CD1c-positive myeloid dendritic cell (primary cell): ENCODE data around the gene ATAD3B.
"Not testable (repeated sequence)": the region's sequence is repeated elsewhere in the genome, so short reads cannot be mapped to it uniquely, and the experiment has no call there.

Experiments used
- DNase-seq: peaks from one replicate; pipeline ENCODE4 v3.0.0-alpha.2; 2016; ENCODE audit errors: extremely low spot score

ATAD3B gene

DNA sequence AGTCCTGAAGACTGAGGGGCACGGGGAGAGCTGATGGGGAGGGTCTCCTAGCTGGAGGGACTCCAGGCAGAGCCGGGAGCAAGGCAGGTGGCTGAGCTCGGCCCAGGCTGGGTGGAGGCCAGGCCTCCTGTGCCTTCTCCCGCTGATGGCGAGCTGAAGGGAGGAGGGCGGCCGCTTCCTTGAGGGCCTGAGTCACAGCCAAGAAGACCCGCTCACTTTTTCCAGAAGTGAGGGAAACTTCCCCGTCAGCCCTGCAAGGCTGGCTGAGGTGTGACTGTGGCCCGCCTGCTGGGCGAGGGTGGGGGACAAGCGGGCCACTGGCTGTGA is 37.8 kb upstream of the ATAD3B start:
- DNase-seq, result peak; percentile 16

DNA sequence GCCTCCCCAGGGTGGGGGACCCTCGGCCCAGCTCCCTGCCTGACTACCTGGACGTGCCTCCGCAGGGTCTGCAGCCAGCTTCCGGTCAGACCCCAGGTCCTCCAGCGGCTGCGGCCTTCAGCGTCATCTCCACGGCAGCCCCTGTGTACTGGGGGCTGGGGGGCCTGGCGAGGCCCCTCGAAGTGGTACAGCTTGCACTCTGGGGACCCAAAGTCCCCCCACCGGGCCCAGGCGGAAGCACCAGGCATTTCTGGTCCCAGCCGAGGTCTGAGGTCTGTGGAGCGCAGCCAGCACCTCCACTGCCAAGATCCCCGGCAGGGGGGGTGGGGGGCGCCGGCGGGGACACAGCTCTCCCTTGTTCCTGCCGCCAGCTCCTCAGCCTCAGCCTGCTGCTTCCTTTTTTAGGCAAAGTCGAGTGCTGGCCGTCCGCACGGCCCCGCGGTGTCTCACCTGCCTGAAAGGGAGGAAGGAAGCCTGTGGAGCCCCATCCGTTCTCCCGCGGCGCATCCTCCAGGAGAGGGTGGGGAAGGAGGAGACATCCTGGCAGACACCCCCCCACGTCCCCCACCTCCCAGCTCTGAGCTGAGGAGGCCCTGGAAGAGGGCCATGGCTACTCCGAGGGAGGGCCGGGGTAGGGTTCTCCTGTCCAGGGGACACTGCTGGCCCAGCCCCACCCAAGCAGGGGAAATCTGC is 37.3 kb upstream of the ATAD3B start:
- no peak for DNase-seq

DNA sequence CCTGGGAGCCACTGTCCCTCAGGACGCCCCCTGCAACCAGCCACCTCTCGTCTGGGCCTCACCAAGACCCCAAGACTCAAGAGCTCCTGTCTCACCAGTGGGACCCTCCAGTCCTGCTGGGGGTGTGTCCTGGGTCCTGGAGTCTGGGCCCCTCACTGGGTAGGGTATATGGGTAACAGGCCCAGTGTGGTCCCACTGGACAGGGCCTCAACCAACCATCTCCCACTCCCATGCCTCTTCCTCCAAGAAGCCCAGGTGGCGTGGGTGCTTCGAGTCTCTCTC is 36.8 kb upstream of the ATAD3B start:
- DNase-seq, result no peak

DNA sequence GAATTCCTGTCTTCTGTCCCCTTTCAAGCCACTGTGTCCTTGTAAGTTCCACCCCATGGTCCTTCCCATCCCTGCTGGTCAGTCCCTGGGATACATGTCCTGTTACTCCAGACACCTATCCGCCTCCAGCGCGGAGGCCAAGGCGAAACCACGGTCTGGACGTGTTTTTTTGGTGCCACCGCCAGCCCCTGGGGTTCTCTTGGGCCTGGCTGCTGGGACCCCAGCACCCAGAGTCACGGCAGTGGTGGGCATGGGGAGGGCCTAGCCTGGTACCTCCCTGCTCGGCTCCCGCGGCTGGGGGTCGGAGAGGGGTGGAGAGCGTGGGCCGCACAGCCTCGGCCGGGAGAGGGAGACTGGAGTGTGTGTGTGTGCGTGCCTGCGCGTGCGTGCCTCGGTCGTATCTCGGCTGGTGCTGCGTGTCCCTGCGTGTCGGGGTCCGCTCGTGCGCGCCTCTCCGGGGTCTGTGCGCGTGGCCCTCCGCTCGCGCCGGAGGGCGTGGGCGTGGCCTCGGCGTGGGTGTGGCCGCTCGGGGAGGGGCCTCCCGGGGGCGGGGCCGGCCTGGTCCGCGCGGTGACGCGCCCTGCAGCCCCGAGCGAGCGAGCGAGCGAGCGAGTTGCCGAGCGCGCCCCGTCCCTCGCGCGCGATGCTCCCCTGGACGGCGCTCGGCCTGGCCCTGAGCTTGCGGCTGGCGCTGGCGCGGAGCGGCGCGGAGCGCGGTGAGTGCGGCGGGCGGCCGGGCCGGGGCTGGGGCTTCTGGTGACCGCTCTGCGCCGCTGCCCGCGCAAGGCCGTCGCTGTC is 36.3 kb upstream of the ATAD3B start, which contains the start of gene VWA1:
VWA1 (plus strand) TSS at position 585 of the 798 bp plus-strand sequence; CDS start at position 644, 59 bp downstream.
- DNase-seq, result peak; percentile 67

DNA sequence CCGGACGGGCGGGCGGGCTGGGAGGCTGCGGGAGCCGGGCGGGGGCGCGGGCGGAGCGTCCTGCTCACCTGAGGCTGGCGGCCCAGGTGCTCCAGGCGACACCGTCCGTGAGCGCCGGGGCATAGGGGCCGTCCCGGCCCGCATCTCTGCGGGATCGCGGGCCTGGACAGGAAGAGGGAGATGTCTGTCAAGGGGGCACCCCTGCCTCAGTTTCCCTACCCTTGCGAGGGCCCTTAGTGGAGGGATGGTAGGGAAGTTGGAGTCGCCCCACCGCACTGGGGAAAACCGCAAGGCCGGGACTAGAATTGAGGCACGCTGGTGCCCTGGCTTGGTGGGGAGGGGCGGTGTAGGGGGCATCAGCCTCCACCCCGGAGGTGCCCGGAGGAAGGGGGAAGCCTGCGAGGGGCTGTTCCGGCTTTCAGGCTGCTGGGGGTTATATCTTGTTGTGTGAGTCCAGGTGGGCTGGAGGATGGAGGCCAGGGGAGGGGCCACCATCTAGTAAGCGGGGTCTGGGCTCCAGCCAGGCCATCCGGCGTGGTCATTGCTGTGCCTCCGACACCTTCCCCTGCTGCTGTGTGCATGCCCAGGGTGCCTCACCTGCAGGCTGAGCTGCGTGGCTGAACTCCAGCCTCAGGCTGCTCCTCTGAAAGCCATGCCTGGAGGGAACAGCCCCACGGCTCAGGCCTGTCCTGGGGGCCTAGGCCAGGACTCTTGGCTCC is 35.5 kb upstream of the ATAD3B start:
- no peak for DNase-seq

DNA sequence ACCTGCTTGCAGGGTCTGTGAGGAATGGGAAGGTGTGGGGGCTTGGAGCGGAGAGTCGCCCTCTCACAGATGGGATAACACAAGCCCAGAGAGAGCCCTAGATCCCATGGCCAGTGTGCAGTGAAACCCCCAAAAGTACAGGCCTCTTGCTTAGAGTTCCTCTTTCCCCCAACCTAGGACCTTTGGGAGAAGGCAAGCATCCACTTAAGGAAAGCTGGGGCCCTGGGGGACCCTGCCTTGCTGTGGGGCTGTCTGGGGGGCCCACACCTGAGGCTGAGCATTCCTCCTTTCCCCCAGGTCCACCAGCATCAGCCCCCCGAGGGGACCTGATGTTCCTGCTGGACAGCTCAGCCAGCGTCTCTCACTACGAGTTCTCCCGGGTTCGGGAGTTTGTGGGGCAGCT is 34.9 kb upstream of the ATAD3B start:
- no peak for DNase-seq

DNA sequence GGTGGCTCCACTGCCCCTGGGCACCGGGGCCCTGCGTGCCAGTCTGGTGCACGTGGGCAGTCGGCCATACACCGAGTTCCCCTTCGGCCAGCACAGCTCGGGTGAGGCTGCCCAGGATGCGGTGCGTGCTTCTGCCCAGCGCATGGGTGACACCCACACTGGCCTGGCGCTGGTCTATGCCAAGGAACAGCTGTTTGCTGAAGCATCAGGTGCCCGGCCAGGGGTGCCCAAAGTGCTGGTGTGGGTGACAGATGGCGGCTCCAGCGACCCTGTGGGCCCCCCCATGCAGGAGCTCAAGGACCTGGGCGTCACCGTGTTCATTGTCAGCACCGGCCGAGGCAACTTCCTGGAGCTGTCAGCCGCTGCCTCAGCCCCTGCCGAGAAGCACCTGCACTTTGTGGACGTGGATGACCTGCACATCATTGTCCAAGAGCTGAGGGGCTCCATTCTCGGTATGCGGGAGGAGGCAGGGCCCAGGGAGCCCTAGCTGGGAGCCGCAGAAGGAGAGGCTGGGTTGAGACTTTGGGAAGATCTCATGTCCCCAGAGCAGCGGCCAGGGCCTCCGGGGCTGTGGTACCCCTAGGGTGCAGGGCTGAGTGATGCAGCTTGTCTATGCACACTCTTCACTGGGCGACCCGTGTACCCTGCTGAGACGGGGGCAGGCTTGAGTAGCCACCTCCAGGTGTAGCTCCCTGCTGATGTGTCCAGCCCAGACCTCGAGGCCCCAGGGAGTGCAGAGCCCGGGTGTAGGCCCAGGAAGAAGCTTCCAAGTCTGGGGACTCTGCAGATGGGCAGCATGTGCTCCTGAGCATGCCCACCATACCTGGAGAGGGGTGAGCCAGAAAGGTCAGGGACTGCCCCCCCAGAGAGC is 34.3 kb upstream of the ATAD3B start:
- DNase-seq, result no peak

DNA sequence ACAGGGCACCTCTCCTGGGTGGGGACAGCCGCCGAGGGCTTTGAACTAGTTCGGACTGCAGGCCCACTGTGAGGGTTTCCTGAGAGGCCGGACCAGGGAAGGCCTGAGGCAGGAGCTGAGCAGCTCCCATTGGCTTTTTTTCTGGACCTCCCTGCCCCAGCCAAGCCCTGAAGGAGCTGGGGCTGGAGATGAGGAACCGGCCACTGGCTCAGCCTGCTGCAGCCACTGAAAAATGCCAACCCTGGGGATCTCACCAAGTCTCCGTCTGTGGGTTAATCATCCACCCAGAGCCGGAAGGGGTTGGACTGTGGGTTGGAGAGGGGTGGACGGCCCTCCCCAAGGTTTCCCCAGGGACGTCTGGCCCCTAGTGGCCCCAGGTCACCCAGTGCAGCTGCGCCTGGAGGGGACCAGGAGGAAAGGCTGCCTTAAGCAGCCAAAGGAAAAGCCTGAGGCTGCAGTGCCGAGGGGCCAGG is 33.6 kb upstream of the ATAD3B start:
- DNase-seq, result no peak

DNA sequence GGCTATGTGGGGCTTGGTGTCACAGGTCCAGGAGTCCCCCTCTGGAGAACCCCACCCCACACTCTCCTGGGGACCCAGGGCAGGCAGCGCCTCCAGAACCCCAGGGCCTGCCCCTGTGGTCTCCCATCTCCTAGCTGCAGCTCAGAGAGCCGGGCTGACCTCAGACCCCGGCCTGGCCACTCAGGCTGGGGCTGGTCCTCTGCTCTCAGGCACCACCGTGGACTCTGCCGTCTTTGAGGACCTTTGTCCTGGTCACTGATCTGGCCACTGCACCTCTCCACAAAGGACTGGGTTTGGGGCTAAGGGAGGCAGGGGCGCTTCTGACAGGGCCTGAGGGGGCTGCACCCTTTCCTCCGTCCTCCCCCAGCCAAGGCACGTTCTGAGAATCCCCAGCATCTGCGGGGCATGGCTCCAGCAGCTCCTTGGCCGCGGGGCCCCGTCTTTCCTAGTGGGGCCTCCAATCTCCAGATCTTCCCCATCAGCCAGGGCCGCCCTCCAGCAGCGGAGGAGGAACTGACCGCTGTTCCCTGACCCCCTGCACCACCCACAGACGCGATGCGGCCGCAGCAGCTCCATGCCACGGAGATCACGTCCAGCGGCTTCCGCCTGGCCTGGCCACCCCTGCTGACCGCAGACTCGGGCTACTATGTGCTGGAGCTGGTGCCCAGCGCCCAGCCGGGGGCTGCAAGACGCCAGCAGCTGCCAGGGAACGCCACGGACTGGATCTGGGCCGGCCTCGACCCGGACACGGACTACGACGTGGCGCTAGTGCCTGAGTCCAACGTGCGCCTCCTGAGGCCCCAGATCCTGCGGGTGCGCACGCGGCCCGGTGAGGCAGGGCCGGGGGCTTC is 32.8 kb upstream of the ATAD3B start:
- DNase-seq, result no peak

DNA sequence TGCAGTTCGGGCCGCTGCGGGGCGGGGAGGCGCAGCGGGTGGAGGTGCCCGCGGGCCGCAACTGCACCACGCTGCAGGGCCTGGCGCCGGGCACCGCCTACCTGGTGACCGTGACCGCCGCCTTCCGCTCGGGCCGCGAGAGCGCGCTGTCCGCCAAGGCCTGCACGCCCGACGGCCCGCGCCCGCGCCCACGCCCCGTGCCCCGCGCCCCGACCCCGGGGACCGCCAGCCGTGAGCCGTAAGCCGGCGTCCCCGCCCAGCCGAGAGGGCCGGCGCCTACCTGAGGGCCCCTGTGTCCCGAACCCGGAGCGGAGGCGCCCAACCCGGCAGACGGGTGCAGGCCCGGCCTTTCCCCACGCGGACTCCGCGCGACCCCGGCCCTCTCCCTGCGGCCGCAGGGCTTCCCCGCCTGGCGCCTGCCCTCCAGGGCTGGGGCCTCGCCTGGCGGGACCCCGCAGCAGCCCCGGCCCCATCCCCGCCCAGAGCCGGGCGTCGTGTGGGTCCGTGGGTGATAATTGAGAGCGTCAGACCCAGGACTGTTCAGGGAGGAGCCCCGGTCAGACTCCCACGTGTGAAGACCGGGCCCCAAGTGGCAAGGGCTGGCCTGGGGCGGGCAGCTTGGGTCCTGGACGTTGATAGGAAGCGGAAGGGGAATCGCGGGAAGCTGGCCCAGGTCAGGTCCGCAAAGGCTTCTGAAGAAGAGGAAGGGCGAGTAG is 31.9 kb upstream of the ATAD3B start:
- no peak for DNase-seq

DNA sequence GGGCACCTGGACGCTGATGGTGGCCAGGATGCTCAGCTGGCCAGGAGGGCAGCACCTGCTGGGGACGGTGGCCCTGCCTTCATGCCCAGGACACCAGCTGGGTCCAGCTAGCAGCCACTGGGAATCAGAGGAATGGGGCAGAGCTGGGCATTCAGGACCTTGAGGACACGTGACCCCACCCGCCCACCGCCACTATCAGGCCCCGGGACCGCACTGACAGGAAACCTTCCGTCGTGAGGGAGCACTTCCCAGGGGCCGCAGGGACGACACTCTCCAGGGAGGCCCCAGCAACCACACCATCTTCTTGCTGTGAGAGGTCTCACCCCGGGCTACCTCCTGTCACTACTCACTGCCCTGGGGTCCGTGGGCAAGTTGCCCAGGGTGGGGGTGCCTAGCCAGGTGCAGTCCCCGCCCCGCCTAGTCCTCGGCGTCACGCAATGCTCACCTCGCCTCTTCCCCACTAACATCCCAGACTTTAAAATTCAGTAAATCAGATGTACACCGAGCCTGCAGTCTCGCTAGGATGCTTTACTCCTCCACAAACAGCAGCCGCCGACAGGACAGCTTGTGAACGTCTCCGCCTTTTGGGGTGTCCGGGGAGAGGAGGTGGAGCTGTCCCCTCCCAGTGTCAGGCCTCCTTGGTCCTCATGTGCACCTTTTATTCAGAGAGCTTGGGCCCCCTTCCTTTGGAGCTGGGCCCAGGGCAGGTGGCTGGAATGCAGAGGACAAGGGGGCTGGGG is 31.1 kb upstream of the ATAD3B start:
- no peak for DNase-seq

DNA sequence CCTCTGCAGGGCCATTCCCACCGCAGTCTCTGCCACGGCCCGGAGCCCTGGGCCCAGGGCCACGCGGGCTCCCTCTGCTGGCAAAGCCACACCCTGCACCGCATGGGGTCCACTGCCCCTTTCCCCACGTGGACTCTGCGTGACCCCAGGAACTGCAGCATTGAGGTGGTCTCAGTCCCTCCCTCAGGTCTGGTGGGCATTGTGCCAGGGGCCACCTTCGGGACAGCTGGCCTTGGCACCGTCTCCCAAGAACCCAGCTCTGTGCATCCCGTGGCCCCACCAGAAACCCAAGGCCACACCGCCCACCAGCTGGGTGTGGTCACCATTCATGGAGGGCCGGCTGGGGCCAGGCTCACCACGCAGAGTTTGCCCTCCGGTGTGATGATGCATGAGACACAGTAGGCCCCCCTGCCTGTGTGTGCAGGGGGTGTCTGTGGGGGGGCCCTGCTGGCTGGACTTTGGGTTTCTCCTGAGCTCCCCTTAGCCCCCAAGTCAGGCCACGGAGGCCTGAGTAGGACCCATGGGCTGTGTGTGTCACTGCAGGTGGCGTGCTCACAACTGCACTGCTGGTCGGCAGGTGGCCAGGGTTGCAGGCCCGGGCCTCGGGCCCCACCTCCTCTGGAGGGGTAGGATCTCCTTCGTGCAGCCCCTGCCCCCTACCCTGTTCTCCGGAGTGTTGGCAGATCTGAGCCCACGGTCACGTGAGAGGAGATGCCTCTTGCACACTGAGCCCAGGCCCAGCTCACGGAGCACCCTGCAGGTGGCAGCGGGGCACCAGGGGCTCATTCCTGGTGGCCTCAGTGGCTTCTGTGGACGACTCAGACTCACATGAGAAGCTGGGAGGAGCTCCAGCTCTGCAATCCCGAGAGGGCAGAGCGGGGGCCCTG is 30.3 kb upstream of the ATAD3B start:
- DNase-seq, result peak; percentile 64

DNA sequence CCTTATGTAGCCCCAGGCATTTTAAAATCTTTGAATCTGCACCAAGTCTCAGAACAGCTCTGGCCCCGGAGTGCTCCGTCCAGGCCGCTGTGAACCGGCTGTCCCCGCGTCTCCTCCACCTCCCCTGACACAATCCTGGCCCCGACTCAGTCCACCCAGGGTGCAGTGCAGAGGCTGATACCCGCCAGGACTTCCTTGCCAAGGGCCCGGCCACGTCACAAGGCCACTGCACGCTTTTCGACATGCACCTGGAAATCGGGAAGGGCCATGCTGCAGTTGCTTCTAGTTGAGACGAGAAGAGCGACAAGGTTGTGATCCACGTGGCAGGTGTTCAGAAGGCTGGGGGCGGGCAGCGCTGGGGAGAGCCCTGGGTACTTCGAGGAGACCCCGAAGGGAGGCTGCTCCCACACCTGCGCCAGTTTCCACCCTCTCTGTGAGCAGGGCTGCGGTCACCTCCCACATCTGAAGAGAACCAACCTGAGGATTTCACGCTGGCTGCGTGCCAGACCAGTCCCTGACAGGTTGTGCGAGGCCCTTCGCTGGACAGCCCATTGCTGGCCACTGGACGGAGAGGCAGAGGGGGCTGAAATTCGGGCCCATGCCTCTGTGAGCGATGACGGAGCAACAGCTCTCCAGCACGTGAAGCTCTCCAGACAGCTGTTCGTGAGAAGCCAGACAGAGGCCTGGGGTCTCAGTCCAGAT is 29.3 kb upstream of the ATAD3B start:
- no peak for DNase-seq

DNA sequence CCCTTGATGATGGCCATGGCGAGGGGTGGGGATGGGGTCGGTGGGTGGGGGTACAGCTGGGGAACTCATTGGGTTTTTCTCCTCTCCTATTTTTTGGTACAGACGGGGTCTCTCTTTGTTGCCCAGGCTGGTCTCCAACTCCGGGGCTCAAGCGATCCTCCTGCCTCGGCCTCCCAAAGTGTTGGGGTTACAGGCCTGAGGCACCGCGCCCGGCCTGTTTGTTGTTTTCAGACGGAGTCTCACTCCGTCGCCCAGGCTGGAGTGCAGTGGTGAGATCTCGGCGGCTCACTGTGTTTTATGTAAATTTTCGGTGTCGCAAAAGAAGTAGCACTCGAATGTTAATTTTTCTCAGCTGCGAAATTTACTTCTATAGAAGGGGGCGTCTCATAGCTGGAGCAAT is 24.9 kb upstream of the ATAD3B start:
- DNase-seq, result not testable (repeated sequence)

DNA sequence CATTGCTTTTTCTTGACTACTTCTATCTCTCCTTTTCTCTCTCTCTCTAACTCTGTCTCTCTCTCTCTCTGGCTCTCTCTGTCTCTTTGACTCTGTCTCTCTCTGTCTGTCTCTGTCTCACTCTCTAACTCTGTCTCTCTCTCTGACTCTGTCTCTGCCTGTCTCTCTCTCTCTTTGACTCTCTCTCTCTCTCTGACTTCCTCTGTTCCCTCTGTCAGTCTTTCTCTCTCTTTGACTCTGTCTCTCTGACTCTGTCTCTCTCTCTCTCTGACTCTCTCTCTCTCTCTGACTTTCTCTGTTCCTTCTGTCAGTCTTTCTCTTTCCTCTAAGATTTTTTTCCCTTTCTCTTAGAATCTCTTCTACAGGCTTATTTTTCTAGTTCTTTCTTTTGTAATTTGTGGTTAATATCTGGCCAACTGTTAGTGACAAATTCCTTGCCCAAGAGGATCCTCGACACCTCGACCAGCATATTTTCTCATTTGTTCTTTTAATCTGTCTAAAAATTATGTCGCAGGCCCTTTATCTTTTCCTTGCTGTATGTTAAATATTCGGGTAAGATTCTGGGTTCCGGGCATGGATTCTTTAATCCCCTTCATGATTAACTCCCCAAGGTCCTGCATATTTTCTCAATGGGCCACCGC is 22.3 kb upstream of the ATAD3B start, which contains the start of gene ATAD3C:
ATAD3C (plus strand) TSS at position 591 of the 641 bp plus-strand sequence. CDS start 995 bp downstream, outside the sequence.
- DNase-seq, result no peak

DNA sequence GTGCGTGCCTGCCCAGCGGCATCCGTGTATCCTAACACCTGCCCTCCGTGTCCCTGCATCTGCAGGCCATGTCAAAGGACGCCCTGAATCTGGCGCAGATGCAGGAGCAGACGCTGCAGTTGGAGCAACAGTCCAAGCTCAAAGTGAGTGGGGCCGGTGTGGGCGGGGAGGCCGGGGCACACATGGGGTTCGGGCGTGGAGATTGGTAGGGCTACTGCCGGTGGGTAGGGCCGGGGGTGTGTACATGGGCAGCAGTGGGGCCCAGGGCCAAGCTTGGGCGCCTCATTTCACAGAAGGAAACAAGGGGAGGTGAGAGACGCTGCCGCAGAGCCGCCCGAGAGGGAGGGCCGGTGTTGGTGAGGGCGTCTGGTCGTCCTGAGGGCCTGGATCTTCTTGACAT is 20.9 kb upstream of the ATAD3B start:
- not testable (repeated sequence) for DNase-seq

DNA sequence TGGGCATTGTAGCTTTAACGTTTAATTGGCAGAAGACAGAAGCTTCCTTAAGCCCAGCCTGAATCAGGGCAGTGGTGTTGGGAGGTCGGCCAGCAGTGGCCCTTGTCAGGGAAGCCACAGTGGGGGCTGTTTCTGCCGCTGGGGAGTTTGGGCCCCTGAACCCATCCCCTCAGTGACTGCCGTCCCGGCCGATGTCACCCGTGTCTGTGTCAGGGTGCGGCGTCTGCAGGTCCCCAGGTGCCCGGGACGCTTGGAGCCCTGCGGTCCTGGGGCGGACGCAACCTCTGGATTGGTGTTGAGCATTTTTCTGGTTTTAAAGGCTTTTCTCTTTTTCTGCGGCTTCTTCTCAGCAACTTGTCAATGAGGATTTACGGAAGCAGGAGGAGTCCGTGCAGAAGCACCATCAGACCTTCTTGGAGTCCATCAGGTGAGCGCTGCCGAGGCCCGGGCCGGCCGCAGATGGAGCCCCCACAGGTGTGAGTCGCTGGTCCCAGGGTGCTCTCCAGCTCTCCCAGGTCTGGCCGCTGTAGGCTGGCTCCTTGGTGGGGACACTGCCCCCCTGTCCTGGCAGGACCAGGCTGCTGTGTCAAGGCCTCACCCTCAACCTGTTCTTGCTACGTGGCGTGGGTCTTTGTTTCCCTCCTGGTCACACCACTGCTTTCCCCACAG is 19.7 kb upstream of the ATAD3B start:
- DNase-seq, result no peak
